H1 (cell line): ENCODE measurements around the gene FBXO30. TPM values are rescaled to one million over a fixed set of nuclear protein-coding genes. Genes with fewer than 3 reads are reported as not detected.

Experiments used
- GTF2F1 ChIP-seq: IDR thresholded peaks from 2 replicates; pipeline ENCODE4 v1.6.1; 2012; ENCODE audit warnings: low read depth, low read length, improper control_type of control experiment, borderline replicate concordance
- JUND ChIP-seq: IDR thresholded peaks from 2 replicates; pipeline ENCODE4 v1.6.1; 2011; ENCODE audit warnings: mild to moderate bottlenecking, improper control_type of control experiment, low read length
- KDM4A ChIP-seq: IDR thresholded peaks from one replicate; pipeline ENCODE4 v1.7.1; 2012; ENCODE audit warnings: low read depth, mild to moderate bottlenecking, moderate library complexity, low read length, inconsistent platforms; ENCODE audit not compliant: severe bottlenecking
- PHF8 ChIP-seq: fragments of 200-600 bp; sonication (generic); conservative IDR thresholded peaks from 2 replicates; pipeline ENCODE4 v1.7.1; 2012; ENCODE audit warnings: low read depth, mild to moderate bottlenecking, inconsistent platforms, low read length, moderate library complexity
- RAD21 ChIP-seq, 2 experiments: IDR thresholded peaks in 1 of 2; conservative IDR thresholded peaks in 1 of 2; 2 replicates each; pipeline ENCODE4 v1.6.1; 2011; ENCODE audit warnings: low read depth in 2 of 2, low read length in 2 of 2, improper control_type of control experiment in 1 of 2, inconsistent platforms in 1 of 2, mild to moderate bottlenecking in 1 of 2, moderate library complexity in 1 of 2
- RXRA ChIP-seq: IDR thresholded peaks from 2 replicates; pipeline ENCODE4 v1.6.1; 2011; ENCODE audit warnings: low read depth, mild to moderate bottlenecking, low read length, moderate library complexity; ENCODE audit not compliant: insufficient read depth
- TAF1 ChIP-seq: IDR thresholded peaks from 2 replicates; pipeline ENCODE4 v1.6.1; 2011; ENCODE audit warnings: mild to moderate bottlenecking, low read depth, low read length
- TAF7 ChIP-seq: optimal IDR thresholded peaks from 2 replicates; pipeline ENCODE3; 2011; ENCODE audit warnings: low read depth, mild to moderate bottlenecking, inconsistent platforms, low read length, moderate library complexity, borderline replicate concordance
- polyA plus RNA-seq, 7 experiments: library from polyadenylated mRNA; depleted of rRNA in 3 of 7; stranded (reverse) in 5 of 7; unstranded in 2 of 7; fragments of >200 nt in 5 of 7; fragments of 200-250 nt in 2 of 7; gene quantifications; 1 replicate in 5 of 7; 2 replicates in 1 of 7; 4 replicates in 1 of 7; pipeline versions ENCODE4 v1.2.1 to v1.2.3, GENCODE V29; 2011 to 2013; ENCODE audit warnings: missing spikeins in 2 of 7, mixed read lengths in 2 of 7
- total RNA-seq: library from RNA; stranded (reverse); fragmentation: NEBNext Ultra II Directional; extraction: Animal tissue kit (Norgen Biotek cat#: 25700); gene quantifications from 2 replicates; pipeline ENCODE4 v1.2.1, GENCODE V29; 2021
- TF ChIP-seq, protein P1 (sequence below): fragments of 300-600 bp; sonication (generic); IDR thresholded peaks from 2 replicates; pipeline ENCODE4 v1.7.1; 2012; ENCODE audit warnings: low read length, moderate library complexity, mild to moderate bottlenecking, inconsistent platforms; ENCODE audit not compliant: insufficient replicate concordance
- TF ChIP-seq, protein P2 (sequence below): IDR thresholded peaks from 2 replicates; pipeline ENCODE4 v1.6.1; 2011; ENCODE audit warnings: low read length, improper control_type of control experiment

The FBXO30 gene
- total and polyA plus RNA-seq, 2 of the 8 experiments (the other 6 are each of a cell fraction or from before 2014, with no cell fraction given) = 3.9 to 18.3 TPM

- TF ChIP-seq, protein P1, sequence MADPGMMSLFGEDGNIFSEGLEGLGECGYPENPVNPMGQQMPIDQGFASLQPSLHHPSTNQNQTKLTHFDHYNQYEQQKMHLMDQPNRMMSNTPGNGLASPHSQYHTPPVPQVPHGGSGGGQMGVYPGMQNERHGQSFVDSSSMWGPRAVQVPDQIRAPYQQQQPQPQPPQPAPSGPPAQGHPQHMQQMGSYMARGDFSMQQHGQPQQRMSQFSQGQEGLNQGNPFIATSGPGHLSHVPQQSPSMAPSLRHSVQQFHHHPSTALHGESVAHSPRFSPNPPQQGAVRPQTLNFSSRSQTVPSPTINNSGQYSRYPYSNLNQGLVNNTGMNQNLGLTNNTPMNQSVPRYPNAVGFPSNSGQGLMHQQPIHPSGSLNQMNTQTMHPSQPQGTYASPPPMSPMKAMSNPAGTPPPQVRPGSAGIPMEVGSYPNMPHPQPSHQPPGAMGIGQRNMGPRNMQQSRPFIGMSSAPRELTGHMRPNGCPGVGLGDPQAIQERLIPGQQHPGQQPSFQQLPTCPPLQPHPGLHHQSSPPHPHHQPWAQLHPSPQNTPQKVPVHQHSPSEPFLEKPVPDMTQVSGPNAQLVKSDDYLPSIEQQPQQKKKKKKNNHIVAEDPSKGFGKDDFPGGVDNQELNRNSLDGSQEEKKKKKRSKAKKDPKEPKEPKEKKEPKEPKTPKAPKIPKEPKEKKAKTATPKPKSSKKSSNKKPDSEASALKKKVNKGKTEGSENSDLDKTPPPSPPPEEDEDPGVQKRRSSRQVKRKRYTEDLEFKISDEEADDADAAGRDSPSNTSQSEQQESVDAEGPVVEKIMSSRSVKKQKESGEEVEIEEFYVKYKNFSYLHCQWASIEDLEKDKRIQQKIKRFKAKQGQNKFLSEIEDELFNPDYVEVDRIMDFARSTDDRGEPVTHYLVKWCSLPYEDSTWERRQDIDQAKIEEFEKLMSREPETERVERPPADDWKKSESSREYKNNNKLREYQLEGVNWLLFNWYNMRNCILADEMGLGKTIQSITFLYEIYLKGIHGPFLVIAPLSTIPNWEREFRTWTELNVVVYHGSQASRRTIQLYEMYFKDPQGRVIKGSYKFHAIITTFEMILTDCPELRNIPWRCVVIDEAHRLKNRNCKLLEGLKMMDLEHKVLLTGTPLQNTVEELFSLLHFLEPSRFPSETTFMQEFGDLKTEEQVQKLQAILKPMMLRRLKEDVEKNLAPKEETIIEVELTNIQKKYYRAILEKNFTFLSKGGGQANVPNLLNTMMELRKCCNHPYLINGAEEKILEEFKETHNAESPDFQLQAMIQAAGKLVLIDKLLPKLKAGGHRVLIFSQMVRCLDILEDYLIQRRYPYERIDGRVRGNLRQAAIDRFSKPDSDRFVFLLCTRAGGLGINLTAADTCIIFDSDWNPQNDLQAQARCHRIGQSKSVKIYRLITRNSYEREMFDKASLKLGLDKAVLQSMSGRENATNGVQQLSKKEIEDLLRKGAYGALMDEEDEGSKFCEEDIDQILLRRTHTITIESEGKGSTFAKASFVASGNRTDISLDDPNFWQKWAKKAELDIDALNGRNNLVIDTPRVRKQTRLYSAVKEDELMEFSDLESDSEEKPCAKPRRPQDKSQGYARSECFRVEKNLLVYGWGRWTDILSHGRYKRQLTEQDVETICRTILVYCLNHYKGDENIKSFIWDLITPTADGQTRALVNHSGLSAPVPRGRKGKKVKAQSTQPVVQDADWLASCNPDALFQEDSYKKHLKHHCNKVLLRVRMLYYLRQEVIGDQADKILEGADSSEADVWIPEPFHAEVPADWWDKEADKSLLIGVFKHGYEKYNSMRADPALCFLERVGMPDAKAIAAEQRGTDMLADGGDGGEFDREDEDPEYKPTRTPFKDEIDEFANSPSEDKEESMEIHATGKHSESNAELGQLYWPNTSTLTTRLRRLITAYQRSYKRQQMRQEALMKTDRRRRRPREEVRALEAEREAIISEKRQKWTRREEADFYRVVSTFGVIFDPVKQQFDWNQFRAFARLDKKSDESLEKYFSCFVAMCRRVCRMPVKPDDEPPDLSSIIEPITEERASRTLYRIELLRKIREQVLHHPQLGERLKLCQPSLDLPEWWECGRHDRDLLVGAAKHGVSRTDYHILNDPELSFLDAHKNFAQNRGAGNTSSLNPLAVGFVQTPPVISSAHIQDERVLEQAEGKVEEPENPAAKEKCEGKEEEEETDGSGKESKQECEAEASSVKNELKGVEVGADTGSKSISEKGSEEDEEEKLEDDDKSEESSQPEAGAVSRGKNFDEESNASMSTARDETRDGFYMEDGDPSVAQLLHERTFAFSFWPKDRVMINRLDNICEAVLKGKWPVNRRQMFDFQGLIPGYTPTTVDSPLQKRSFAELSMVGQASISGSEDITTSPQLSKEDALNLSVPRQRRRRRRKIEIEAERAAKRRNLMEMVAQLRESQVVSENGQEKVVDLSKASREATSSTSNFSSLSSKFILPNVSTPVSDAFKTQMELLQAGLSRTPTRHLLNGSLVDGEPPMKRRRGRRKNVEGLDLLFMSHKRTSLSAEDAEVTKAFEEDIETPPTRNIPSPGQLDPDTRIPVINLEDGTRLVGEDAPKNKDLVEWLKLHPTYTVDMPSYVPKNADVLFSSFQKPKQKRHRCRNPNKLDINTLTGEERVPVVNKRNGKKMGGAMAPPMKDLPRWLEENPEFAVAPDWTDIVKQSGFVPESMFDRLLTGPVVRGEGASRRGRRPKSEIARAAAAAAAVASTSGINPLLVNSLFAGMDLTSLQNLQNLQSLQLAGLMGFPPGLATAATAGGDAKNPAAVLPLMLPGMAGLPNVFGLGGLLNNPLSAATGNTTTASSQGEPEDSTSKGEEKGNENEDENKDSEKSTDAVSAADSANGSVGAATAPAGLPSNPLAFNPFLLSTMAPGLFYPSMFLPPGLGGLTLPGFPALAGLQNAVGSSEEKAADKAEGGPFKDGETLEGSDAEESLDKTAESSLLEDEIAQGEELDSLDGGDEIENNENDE = no peak
- TF ChIP-seq TAF1 (no peak), GTF2F1 (no peak), RXRA (no peak), PHF8 (no peak), KDM4A (no peak), TAF7 (no peak), RAD21 (IDR thresholded peaks at IDR 0.05 in 1 of 2, conservative IDR thresholded peaks at IDR 0.05 in 1 of 2; ENCODE audit: low read depth in 2 of 2, low read length in 2 of 2) (no peak), JUND (no peak)
- TF ChIP-seq, protein P2, sequence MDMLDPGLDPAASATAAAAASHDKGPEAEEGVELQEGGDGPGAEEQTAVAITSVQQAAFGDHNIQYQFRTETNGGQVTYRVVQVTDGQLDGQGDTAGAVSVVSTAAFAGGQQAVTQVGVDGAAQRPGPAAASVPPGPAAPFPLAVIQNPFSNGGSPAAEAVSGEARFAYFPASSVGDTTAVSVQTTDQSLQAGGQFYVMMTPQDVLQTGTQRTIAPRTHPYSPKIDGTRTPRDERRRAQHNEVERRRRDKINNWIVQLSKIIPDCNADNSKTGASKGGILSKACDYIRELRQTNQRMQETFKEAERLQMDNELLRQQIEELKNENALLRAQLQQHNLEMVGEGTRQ = no peak
These were observed 22.2 kb upstream of the FBXO30 start (continued) for GRCh38 chr6:145836772-145837171.
